ENCODE measurements around the gene CACNA2D3.

Gene CACNA2D3

GRCh38 chr3:54376939-54377578 is 254.7 kb downstream of the CACNA2D3 start:
- Mint-ChIP-seq H3K27me3 (no peaks in the 10 kb centered on the region), H3K4me3 (no peak overlapping the region), H3K27ac (no peak overlapping the region)

GRCh38 chr3:54378184-54378583 is 255.8 kb downstream of the CACNA2D3 start:
- Mint-ChIP-seq H3K4me1 (no peaks in the 10 kb centered on the region), H3K27me3 (no peaks in the 10 kb centered on the region), H3K9me3 (no peaks in the 10 kb centered on the region), H3K4me3 (no peak overlapping the region), H3K27ac (no peak overlapping the region), H3K36me3 (ENCODE audit: low read depth) (no peaks in the 10 kb centered on the region)
- no peak for ATAC-seq
- no peak for DNase-seq

More at GRCh38 chr3:54376939-54377578, 254.7 kb downstream of the CACNA2D3 start:
- Mint-ChIP-seq H3K4me1 (no peaks in the 10 kb centered on the region), H3K9me3 (no peaks in the 10 kb centered on the region), H3K36me3 (ENCODE audit: low read depth) (no peaks in the 10 kb centered on the region)
- DNase-seq (no peak), ATAC-seq (no peak)

- Mint-ChIP-seq H3K9me3 (no peaks in the 10 kb centered on the region), H3K36me3 (ENCODE audit: low read depth) (no peaks in the 10 kb centered on the region), H3K27ac (no peak overlapping the region), H3K4me3 (no peak overlapping the region), H3K27me3 (no peaks in the 10 kb centered on the region), H3K4me1 (no peaks in the 10 kb centered on the region)
- ATAC-seq, result no peak
- no peak for DNase-seq
These were observed 261.9 kb downstream of the CACNA2D3 start for GRCh38 chr3:54384279-54384678.

- H3K36me3 Mint-ChIP-seq (ENCODE audit: low read depth), result no peaks in the 10 kb centered on the region
- no peaks in the 10 kb centered on the region for H3K27me3 Mint-ChIP-seq
- no peak overlapping the region for H3K27ac Mint-ChIP-seq
- H3K4me3 Mint-ChIP-seq, result no peak overlapping the region
- H3K9me3 Mint-ChIP-seq, result no peaks in the 10 kb centered on the region
- no peak for ATAC-seq
- no peaks in the 10 kb centered on the region for H3K4me1 Mint-ChIP-seq
- no peak for DNase-seq
These were observed 268.2 kb downstream of the CACNA2D3 start for GRCh38 chr3:54390582-54390981.

DNA sequence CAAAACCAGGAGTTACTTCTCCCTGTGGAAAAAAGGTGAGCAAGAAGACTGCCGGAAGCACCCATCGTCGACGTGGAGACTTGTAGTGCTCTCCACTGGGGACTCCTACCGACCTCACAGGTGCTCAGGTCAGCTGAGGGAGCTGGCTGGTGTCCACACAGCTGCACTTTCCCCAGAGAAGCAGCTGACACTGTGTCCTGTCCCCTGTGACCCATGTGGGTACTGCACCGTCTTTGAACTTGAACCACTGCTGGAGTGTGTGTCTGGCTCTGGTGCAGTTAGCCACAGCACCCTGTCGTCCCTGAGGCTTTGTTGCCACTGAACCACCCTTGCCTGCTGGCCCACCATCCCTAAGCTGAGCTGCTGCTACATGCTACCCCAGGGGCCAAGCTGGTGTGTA is 270.8 kb downstream of the CACNA2D3 start:
- H3K27ac Mint-ChIP-seq, result no peak overlapping the region
- H3K4me1 Mint-ChIP-seq, result no peaks in the 10 kb centered on the region
- H3K4me3 Mint-ChIP-seq, result no peak overlapping the region
- H3K9me3 Mint-ChIP-seq, result no peaks in the 10 kb centered on the region
- no peaks in the 10 kb centered on the region for H3K36me3 Mint-ChIP-seq (ENCODE audit: low read depth)
- H3K27me3 Mint-ChIP-seq, result no peaks in the 10 kb centered on the region
- DNase-seq, result no peak
- no peak for ATAC-seq

- H3K27me3 Mint-ChIP-seq, result no peaks in the 10 kb centered on the region
- no peak for DNase-seq
- ATAC-seq, result no peak
- H3K4me3 Mint-ChIP-seq, result no peak overlapping the region
- no peaks in the 10 kb centered on the region for H3K36me3 Mint-ChIP-seq (ENCODE audit: low read depth)
- H3K9me3 Mint-ChIP-seq, result peaks cover 1% of the 10 kb centered on the region
- H3K27ac Mint-ChIP-seq, result no peak overlapping the region
- no peaks in the 10 kb centered on the region for H3K4me1 Mint-ChIP-seq
These were observed 286.0 kb downstream of the CACNA2D3 start for GRCh38 chr3:54408328-54408727.

- H3K9me3 Mint-ChIP-seq, result no peaks in the 10 kb centered on the region
- peaks cover 2% of the 10 kb centered on the region for H3K27me3 Mint-ChIP-seq
- H3K4me1 Mint-ChIP-seq, result no peaks in the 10 kb centered on the region
- no peak for ATAC-seq
- H3K27ac Mint-ChIP-seq, result no peak overlapping the region
- H3K4me3 Mint-ChIP-seq, result no peak overlapping the region
- no peak for DNase-seq
- H3K36me3 Mint-ChIP-seq (ENCODE audit: low read depth), result no peaks in the 10 kb centered on the region
These were observed 299.6 kb downstream of the CACNA2D3 start for GRCh38 chr3:54421943-54422342.

DNA sequence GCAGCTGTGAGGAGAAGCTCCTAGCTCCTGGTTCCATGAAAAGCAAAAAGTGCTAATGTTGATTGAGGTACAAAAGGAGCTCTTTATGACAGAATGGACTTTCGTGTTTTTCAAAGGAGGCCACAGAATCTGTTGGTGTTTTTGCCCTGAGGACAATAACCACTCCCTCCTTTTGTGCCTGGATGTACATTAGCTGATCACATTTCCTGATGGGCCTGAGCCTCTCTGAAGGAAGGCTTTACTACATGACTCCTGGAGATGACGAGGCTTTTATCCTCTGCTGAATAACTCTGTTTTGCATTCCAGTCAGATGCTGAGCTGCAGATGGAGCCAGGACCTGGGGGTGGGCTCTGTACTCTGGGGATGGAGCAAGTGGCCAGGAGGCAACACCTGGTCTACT is 301.9 kb downstream of the CACNA2D3 start:
- DNase-seq (no peak), ATAC-seq (no peak)
- H3K4me1 Mint-ChIP-seq, result no peaks in the 10 kb centered on the region
- H3K27me3 Mint-ChIP-seq, result peaks cover 6% of the 10 kb centered on the region
- no peaks in the 10 kb centered on the region for H3K36me3 Mint-ChIP-seq (ENCODE audit: low read depth)
- no peak overlapping the region for H3K4me3 Mint-ChIP-seq
- H3K27ac Mint-ChIP-seq, result no peak overlapping the region
- no peaks in the 10 kb centered on the region for H3K9me3 Mint-ChIP-seq

- Mint-ChIP-seq H3K9me3 (no peaks in the 10 kb centered on the region), H3K27ac (no peak overlapping the region), H3K4me1 (no peaks in the 10 kb centered on the region), H3K36me3 (ENCODE audit: low read depth) (no peaks in the 10 kb centered on the region), H3K27me3 (peaks cover 10% of the 10 kb centered on the region), H3K4me3 (no peak overlapping the region)
- DNase-seq (no peak), ATAC-seq (no peak)
These were observed 304.0 kb downstream of the CACNA2D3 start for GRCh38 chr3:54426381-54426780.

DNA sequence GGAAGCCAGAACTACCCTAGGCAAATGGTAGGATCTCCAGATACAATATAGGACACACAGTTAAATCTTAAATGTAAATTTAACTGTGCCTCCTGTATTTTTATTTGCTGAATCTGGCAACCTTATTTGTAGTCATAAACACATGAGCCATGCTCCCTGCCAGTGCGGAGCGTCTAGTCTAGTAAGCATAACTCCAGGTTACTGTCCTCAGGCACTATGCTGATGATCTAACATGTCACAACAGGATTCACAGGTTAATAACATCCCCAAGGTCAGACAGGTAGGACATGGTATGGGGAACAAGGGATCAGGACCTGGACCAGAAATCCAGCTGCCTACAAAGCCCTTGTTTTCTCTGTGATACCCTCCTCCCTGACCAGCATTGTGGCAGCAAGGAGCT is 305.1 kb downstream of the CACNA2D3 start:
- H3K27me3 Mint-ChIP-seq, result peaks cover 10% of the 10 kb centered on the region
- no peak overlapping the region for H3K27ac Mint-ChIP-seq
- H3K9me3 Mint-ChIP-seq, result no peaks in the 10 kb centered on the region
- H3K4me3 Mint-ChIP-seq, result no peak overlapping the region
- DNase-seq (no peak), ATAC-seq (no peak)
- no peaks in the 10 kb centered on the region for H3K36me3 Mint-ChIP-seq (ENCODE audit: low read depth)
- H3K4me1 Mint-ChIP-seq, result no peaks in the 10 kb centered on the region

GRCh38 chr3:54427941-54428871 is 305.9 kb downstream of the CACNA2D3 start:
- H3K27me3 Mint-ChIP-seq, result peaks cover 10% of the 10 kb centered on the region
- H3K36me3 Mint-ChIP-seq (ENCODE audit: low read depth), result no peaks in the 10 kb centered on the region
- no peak for ATAC-seq
- H3K4me1 Mint-ChIP-seq, result no peaks in the 10 kb centered on the region
- H3K9me3 Mint-ChIP-seq, result no peaks in the 10 kb centered on the region
- H3K27ac Mint-ChIP-seq, result no peak overlapping the region
- H3K4me3 Mint-ChIP-seq, result no peak overlapping the region
- peak; percentile 48 for DNase-seq

- no peak for ATAC-seq
These were observed 310.6 kb downstream of the CACNA2D3 start for GRCh38 chr3:54432975-54433374.

DNA sequence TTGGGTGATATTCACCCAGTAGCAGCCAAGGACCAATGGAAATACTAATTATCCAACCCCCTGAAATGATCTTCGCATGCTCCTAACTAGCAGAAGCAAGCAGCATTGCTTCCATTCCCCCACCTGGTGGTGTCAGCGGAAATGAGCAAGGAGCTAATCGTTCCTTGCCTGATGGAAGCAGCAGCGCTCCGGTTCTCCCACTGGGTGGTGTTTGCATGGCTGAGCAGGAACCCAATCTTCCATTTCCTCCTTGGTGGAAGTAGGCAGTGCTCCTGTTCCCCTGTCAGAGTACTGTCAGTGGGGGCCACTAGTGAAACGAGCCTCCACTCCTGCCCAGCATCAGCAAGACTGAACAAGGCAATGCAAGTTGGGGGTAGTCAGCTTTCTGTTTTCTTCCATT is 311.5 kb downstream of the CACNA2D3 start:
- ATAC-seq, result no peak
- H3K4me1 Mint-ChIP-seq, result no peaks in the 10 kb centered on the region
- no peak overlapping the region for H3K27ac Mint-ChIP-seq
- no peaks in the 10 kb centered on the region for H3K36me3 Mint-ChIP-seq (ENCODE audit: low read depth)
- peaks cover 4% of the 10 kb centered on the region for H3K9me3 Mint-ChIP-seq
- H3K27me3 Mint-ChIP-seq, result peaks cover 5% of the 10 kb centered on the region
- H3K4me3 Mint-ChIP-seq, result no peak overlapping the region
- DNase-seq, result no peak

More at GRCh38 chr3:54432975-54433374, 310.6 kb downstream of the CACNA2D3 start:
- Mint-ChIP-seq H3K27ac (no peak overlapping the region), H3K4me1 (no peaks in the 10 kb centered on the region), H3K27me3 (peaks cover 8% of the 10 kb centered on the region), H3K9me3 (peaks cover 4% of the 10 kb centered on the region), H3K36me3 (ENCODE audit: low read depth) (no peaks in the 10 kb centered on the region), H3K4me3 (no peak overlapping the region)
- no peak for DNase-seq

DNA sequence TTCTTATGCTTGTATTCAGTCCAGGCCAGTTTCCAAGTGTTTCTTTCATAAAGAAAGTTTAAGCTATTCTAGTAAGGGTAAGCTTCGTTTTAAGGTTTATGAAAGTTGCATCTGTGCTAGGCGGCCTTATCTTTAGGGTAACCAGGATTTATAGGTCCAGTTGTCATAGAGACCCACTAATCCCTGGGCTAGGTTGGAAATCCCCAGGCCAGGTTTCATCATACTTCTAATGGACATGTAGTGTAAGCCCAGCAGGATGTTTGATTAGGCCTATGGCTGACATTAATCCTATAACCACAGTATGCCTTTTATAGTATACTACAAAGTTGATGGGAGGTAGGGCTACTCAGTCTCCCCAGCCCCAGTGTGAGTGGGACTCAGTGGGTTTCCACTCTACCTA is 312.4 kb downstream of the CACNA2D3 start:
- no peak for ATAC-seq
- no peak overlapping the region for H3K4me3 Mint-ChIP-seq

DNA sequence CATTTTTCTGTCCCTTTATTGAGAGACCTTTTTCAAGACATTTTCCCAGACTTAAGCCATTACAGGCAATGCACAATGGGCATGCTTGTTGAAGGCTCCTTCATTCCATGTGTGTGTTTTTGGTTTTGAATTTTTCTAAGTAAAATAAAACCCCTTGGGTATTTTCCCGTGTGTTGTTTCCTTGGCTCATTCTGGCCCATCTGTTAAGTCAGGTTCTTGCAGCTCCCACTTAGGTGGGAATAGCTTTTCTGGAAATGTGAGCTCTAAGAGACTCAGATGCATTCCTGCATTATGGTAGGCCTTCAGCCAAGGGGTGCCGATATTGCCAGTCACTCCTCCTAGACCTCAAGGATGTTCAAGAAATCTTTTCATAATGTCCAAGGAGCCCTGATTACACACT is 314.9 kb downstream of the CACNA2D3 start:
- H3K4me1 Mint-ChIP-seq, result no peaks in the 10 kb centered on the region
- DNase-seq (no peak), ATAC-seq (no peak)
- no peak overlapping the region for H3K4me3 Mint-ChIP-seq
- no peaks in the 10 kb centered on the region for H3K36me3 Mint-ChIP-seq (ENCODE audit: low read depth)
- H3K9me3 Mint-ChIP-seq, result peaks cover 4% of the 10 kb centered on the region
- no peaks in the 10 kb centered on the region for H3K27me3 Mint-ChIP-seq
- H3K27ac Mint-ChIP-seq, result no peak overlapping the region

More for the DNA sequence above, 312.4 kb downstream of the CACNA2D3 start:
- no peaks in the 10 kb centered on the region for H3K36me3 Mint-ChIP-seq (ENCODE audit: low read depth)
- H3K27ac Mint-ChIP-seq, result no peak overlapping the region
- no peaks in the 10 kb centered on the region for H3K4me1 Mint-ChIP-seq
- peaks cover 4% of the 10 kb centered on the region for H3K9me3 Mint-ChIP-seq
- no peaks in the 10 kb centered on the region for H3K27me3 Mint-ChIP-seq
- DNase-seq, result no peak

Data from activated naive CD8-positive, alpha-beta T cell treated with anti-CD3 and anti-CD28 coated beads, Interleukin-2, amount 50 U/mL, for 24 hours (primary cell).